H1 (cell line): Measurements from ENCODE around the gene CYTH1. TPM values are rescaled to one million over a fixed set of nuclear protein-coding genes. Genes with fewer than 3 reads are reported as not detected.

Experiments
- CTCF ChIA-PET: fragments of 300-600 bp; sonication (Branson Sonifier 250); formaldehyde crosslinking; loops from one replicate; lab custom pipeline; 2021; ENCODE audit not compliant: partially characterized antibody; lab: Charles Lee
- POLR2A ChIA-PET: fragments of 300-600 bp; sonication (Branson Sonifier 250); formaldehyde crosslinking; loops from one replicate; lab custom pipeline; 2021; ENCODE audit warnings: inconsistent platforms; ENCODE audit not compliant: partially characterized antibody; lab: Charles Lee
- DNase-seq, 2 experiments: peaks; one replicate each; pipeline versions ENCODE4 v3.0.0 to v3.0.0-alpha.2; 2010 to 2022; ENCODE audit warnings: low spot score in 2 of 2, low read depth in 1 of 2, mixed read lengths in 1 of 2
- FAIRE-seq: peaks from 2 replicates; lab custom pipeline; 2011; peaks lifted over from hg19 to GRCh38; lab: Jason Lieb, UNC
- H2AFZ ChIP-seq: 2 replicates; pipeline ENCODE4 v1.8.1; 2012; ENCODE audit warnings: low read length, inconsistent platforms
- H2AK5ac ChIP-seq: 2 replicates; pipeline ENCODE4 v1.6.1; 2013; ENCODE audit warnings: low read depth, low read length
- H2BK120ac ChIP-seq: replicated peaks from 2 replicates; pipeline ENCODE3; 2013; ENCODE audit warnings: low read depth, low read length, inconsistent platforms
- H2BK12ac ChIP-seq: 2 replicates; pipeline ENCODE4 v1.6.1; 2013; ENCODE audit warnings: low read depth, low read length
- H2BK15ac ChIP-seq: 2 replicates; pipeline ENCODE4 v1.6.1; 2013; ENCODE audit warnings: low read length
- H2BK20ac ChIP-seq: 2 replicates; pipeline ENCODE4 v1.6.1; 2013; ENCODE audit warnings: low read length
- H2BK5ac ChIP-seq: 2 replicates; pipeline ENCODE4 v1.6.1; 2013; ENCODE audit warnings: low read depth, low read length
- H3K14ac ChIP-seq: 2 replicates; pipeline ENCODE4 v1.6.1; 2013; ENCODE audit warnings: inconsistent platforms; ENCODE audit not compliant: insufficient read length
- H3K18ac ChIP-seq: 2 replicates; pipeline ENCODE4 v1.6.1; 2013; ENCODE audit warnings: low read length; ENCODE audit errors: extremely low read depth
- H3K23ac ChIP-seq: 2 replicates; pipeline ENCODE4 v1.6.1; 2013; ENCODE audit warnings: inconsistent platforms; ENCODE audit not compliant: insufficient read length
- H3K23me2 ChIP-seq: 2 replicates; pipeline ENCODE4 v1.6.1; 2013; ENCODE audit warnings: low read depth, low read length
- H3K27ac ChIP-seq: 2 replicates; pipeline ENCODE4 v1.6.1; 2011; ENCODE audit warnings: low read depth, low read length, inconsistent platforms
- H3K27me3 ChIP-seq, 4 experiments: replicated peaks in 1 of 4; 1 replicate in 1 of 4; 2 replicates in 3 of 4; pipeline versions ENCODE4 v1.6.1 to v1.8.1; 2011 to 2013; ENCODE audit warnings: low read length in 3 of 4, mild to moderate bottlenecking in 3 of 4, inconsistent platforms in 2 of 4, mixed read lengths in 2 of 4, moderate library complexity in 1 of 4; ENCODE audit not compliant: control insufficient read depth in 3 of 4, insufficient read depth in 3 of 4; ENCODE audit errors: extremely low read depth in 1 of 4
- H3K36me3 ChIP-seq, 4 experiments: 2 replicates each; pipeline versions ENCODE4 v1.6.1 to v1.8.1; 2011 to 2013; ENCODE audit warnings: mild to moderate bottlenecking in 4 of 4, low read length in 3 of 4, moderate library complexity in 2 of 4, control low read depth in 1 of 4, inconsistent platforms in 1 of 4; ENCODE audit not compliant: insufficient read depth in 4 of 4, control insufficient read depth in 2 of 4
- H3K4ac ChIP-seq: replicated peaks from 2 replicates; pipeline ENCODE3; 2013; ENCODE audit warnings: low read length, low read depth, mixed read lengths, inconsistent platforms; ENCODE audit not compliant: insufficient read length
- H3K4me1 ChIP-seq, 4 experiments: replicated peaks in 1 of 4; 1 replicate in 1 of 4; 2 replicates in 3 of 4; pipeline versions ENCODE4 v1.6.1 to v1.8.1; 2011 to 2013; ENCODE audit warnings: low read length in 3 of 4, inconsistent platforms in 2 of 4, mixed read lengths in 1 of 4; ENCODE audit not compliant: insufficient read depth in 4 of 4, control insufficient read depth in 3 of 4
- H3K4me2 ChIP-seq, 2 experiments: 2 replicates each; pipeline versions ENCODE4 v1.6.1 to v1.8.1; 2011 to 2013; ENCODE audit warnings: low read depth in 2 of 2, low read length in 2 of 2, control low read depth in 1 of 2, inconsistent platforms in 1 of 2, mild to moderate bottlenecking in 1 of 2; ENCODE audit not compliant: insufficient read depth in 1 of 2
- H3K4me3 ChIP-seq, 4 experiments: fragments of 200-600, 300-600 bp in 1 of 4; sonication (generic), shearing (Covaris generic), sonication (Bioruptor Twin) in 1 of 4; 2 replicates each; pipeline versions ENCODE4 v1.5.1 to v1.8.1; 2011 to 2016; ENCODE audit warnings: low read length in 4 of 4, low read depth in 3 of 4, control low read depth in 2 of 4, inconsistent platforms in 2 of 4, mild to moderate bottlenecking in 2 of 4, mixed read lengths in 1 of 4, moderate library complexity in 1 of 4; ENCODE audit not compliant: insufficient read depth in 2 of 4; ENCODE audit errors: extremely low read depth in 1 of 4
- H3K56ac ChIP-seq: replicated peaks from 2 replicates; pipeline ENCODE3; 2013; ENCODE audit warnings: low read depth, mild to moderate bottlenecking, mixed read lengths, low read length, inconsistent platforms; ENCODE audit not compliant: insufficient read length
- H3K79me1 ChIP-seq: 2 replicates; pipeline ENCODE4 v1.6.1; 2013; ENCODE audit warnings: low read depth, low read length, control low read depth
- H3K79me2 ChIP-seq, 2 experiments: 2 replicates each; pipeline versions ENCODE4 v1.6.1 to v1.8.1; 2012 to 2013; ENCODE audit warnings: low read length in 2 of 2, mild to moderate bottlenecking in 2 of 2, inconsistent platforms in 1 of 2; ENCODE audit not compliant: insufficient read depth in 2 of 2, control insufficient read depth in 1 of 2
- H3K9ac ChIP-seq, 4 experiments: replicated peaks in 1 of 4; 1 replicate in 1 of 4; 2 replicates in 3 of 4; pipeline versions ENCODE4 v1.6.1 to v1.8.1; 2011 to 2013; ENCODE audit warnings: low read depth in 3 of 4, low read length in 3 of 4, control low read depth in 2 of 4, mild to moderate bottlenecking in 2 of 4, moderate library complexity in 2 of 4, inconsistent platforms in 1 of 4; ENCODE audit errors: extremely low read depth in 1 of 4
- H3K9me3 ChIP-seq, 2 experiments: 2 replicates each; pipeline versions ENCODE4 v1.6.1 to v1.8.1; 2012 to 2013; ENCODE audit warnings: mild to moderate bottlenecking in 2 of 2, moderate library complexity in 2 of 2, control low read depth in 1 of 2, inconsistent platforms in 1 of 2, low read depth in 1 of 2, low read length in 1 of 2, mixed read lengths in 1 of 2; ENCODE audit not compliant: insufficient read depth in 2 of 2
- H4K20me1 ChIP-seq, 2 experiments: replicated peaks in 1 of 2; 2 replicates each; pipeline versions ENCODE3 to v1.8.1; 2011 to 2013; ENCODE audit warnings: inconsistent platforms in 2 of 2, low read length in 2 of 2, mild to moderate bottlenecking in 1 of 2; ENCODE audit not compliant: insufficient read depth in 2 of 2, control insufficient read depth in 1 of 2
- H4K5ac ChIP-seq: 2 replicates; pipeline ENCODE4 v1.6.1; 2013; ENCODE audit warnings: low read length, low read depth, mixed read lengths, inconsistent platforms; ENCODE audit not compliant: insufficient read length
- H4K8ac ChIP-seq: 2 replicates; pipeline ENCODE4 v1.8.0; 2013; ENCODE audit warnings: mild to moderate bottlenecking, moderate library complexity, low read length, inconsistent platforms; ENCODE audit not compliant: insufficient read depth; ENCODE audit errors: extremely low read depth
- H4K91ac ChIP-seq: replicated peaks from 2 replicates; pipeline ENCODE3; 2013; ENCODE audit warnings: low read length, mixed read lengths, inconsistent platforms; ENCODE audit not compliant: insufficient read length
- RAD21 ChIP-seq, 2 experiments: IDR thresholded peaks in 1 of 2; conservative IDR thresholded peaks in 1 of 2; 2 replicates each; pipeline ENCODE4 v1.6.1; 2011; ENCODE audit warnings: low read depth in 2 of 2, low read length in 2 of 2, improper control_type of control experiment in 1 of 2, inconsistent platforms in 1 of 2, mild to moderate bottlenecking in 1 of 2, moderate library complexity in 1 of 2
- YY1 ChIP-seq: IDR thresholded peaks from 2 replicates; pipeline ENCODE4 v1.6.1; 2011; ENCODE audit warnings: low read depth, mild to moderate bottlenecking, low read length
- WGBS, 2 experiments: shearing (Covaris generic) in 1 of 2; methylation state at CpG; one replicate each; pipeline versions ENCODE4 v1.1.6 to v1.1.7; 2013 to 2015; ENCODE audit warnings: low lambda C conversion rate in 2 of 2, mixed read lengths in 2 of 2, inconsistent platforms in 1 of 2, low coverage in 1 of 2, missing lambda C conversion rate in 1 of 2; ENCODE audit not compliant: insufficient replicate concordance in 2 of 2, insufficient coverage in 1 of 2, insufficient read length in 1 of 2; ENCODE audit errors: extremely low coverage in 1 of 2, missing lambda C conversion rate in 1 of 2; 5-methylcytosine and 5-hydroxymethylcytosine counted together
- polyA plus RNA-seq, 7 experiments: library from polyadenylated mRNA; depleted of rRNA in 3 of 7; stranded (reverse) in 5 of 7; unstranded in 2 of 7; fragments of >200 nt in 5 of 7; fragments of 200-250 nt in 2 of 7; gene quantifications; 1 replicate in 5 of 7; 2 replicates in 1 of 7; 4 replicates in 1 of 7; pipeline versions ENCODE4 v1.2.1 to v1.2.3, GENCODE V29; 2011 to 2013; ENCODE audit warnings: missing spikeins in 2 of 7, mixed read lengths in 2 of 7
- total RNA-seq: library from RNA; stranded (reverse); fragmentation: NEBNext Ultra II Directional; extraction: Animal tissue kit (Norgen Biotek cat#: 25700); gene quantifications from 2 replicates; pipeline ENCODE4 v1.2.1, GENCODE V29; 2021
- TF ChIP-seq, protein P1 (sequence below), 3 experiments: IDR thresholded peaks; 1 replicate in 2 of 3; 2 replicates in 1 of 3; pipeline versions ENCODE4 v1.5.1 to v1.6.1; 2011; ENCODE audit warnings: low read length in 3 of 3, mild to moderate bottlenecking in 3 of 3, inconsistent platforms in 2 of 3, low read depth in 1 of 3, moderate library complexity in 1 of 3; ENCODE audit not compliant: insufficient read depth in 1 of 3; ENCODE audit errors: control extremely low read depth in 1 of 3
- TF ChIP-seq, protein P2 (sequence below): IDR thresholded peaks from 2 replicates; pipeline ENCODE4 v1.6.1; 2012; ENCODE audit warnings: inconsistent platforms

The CYTH1 gene
- total and polyA plus RNA-seq, 2 of the 8 experiments (the other 6 are each of a cell fraction or from before 2014, with no cell fraction given): 12.8 to 14.8 TPM

DNA sequence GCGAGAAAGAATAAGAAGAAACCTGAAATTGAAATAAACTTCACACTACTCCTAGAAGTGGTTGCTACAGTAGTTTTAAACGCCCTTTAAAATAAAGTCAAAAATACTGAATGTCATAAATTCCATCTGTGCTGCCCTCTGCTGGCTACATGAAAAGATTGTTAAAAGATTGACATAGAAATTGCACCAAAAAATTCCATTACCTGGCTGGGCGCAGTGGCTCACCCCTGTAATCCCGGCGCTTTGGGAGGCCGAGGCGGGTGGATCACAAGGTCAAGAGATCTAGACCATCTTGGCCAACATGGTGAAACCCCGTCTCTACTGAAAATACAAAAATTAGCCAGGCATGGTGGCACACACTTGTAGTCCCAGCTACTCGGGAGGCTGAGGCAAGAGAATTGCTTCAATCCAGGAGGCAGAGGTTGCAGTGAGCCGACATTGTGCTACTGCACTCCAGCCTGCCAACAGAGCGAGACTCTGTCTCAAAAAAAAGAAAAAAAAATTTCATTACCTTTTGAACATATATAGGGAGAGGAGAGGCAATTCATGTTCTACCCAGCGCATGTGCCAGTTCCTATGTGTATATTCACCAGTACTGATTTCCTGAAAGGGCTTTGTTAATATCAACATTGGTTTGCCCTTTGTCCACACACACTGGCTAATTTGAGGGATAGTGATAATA lies 36.5 kb downstream of the CYTH1 start:
- ChIA-PET CTCF (interaction anchor here (0.7 to 1.6 kb wide), 12 partner anchors 12 to 246 kb away, joined by 3 to 4 read pairs (median 3); no protein-coding TSS in a partner anchor), POLR2A (interaction anchor here (2.0 kb wide), 1 partner anchor 9 kb away, joined by 6 read pairs; no protein-coding TSS in a partner anchor)
- FAIRE-seq: no peak
- Histone ChIP-seq H3K18ac (no peak overlapping the region), H3K79me1 (no peaks in the 10 kb centered on the region; the same call in 1 of the 2 replicates), H3K79me2 (0 out of 4 replicates have a peak, but pooled peaks cover 0 to 4% of the 10 kb centered on the region in 2 experiments), H3K23me2 (no peaks in the 10 kb centered on the region), H3K27me3 (no peaks in the 10 kb centered on the region), H3K27ac (no peak overlapping the region), H3K36me3 (no peaks in the 10 kb centered on the region), H2BK12ac (no peak overlapping the region), H2BK120ac (no peak overlapping the region), H2AFZ (no peak overlapping the region), H3K23ac (no peak overlapping the region), H2BK15ac (no peak overlapping the region), H3K4me3 (no peak overlapping the region), H3K4me1 (peaks cover 0 to 8% (median 0%) of the 10 kb centered on the region in 4 experiments; a peak in 1 of 7 replicates), H3K56ac (no peak overlapping the region), H3K9ac (no peak overlapping the region), H4K8ac (no peak overlapping the region), H3K14ac (no peak overlapping the region), H3K4me2 (no peak overlapping the region; a peak in 1 of 4 replicates), H4K5ac (no peak overlapping the region), H2BK5ac (no peak overlapping the region), H2BK20ac (no peak overlapping the region), H3K9me3 (no peaks in the 10 kb centered on the region), H3K4ac (no peak overlapping the region), H4K20me1 (peaks cover 3 to 6% of the 10 kb centered on the region in 2 experiments), H4K91ac (no peak overlapping the region), H2AK5ac (no peak overlapping the region)
- 81% methylated on average over 12 of the region's 12 CpGs; no CpG with 5 or more reads in 1 of the 2 experiments for WGBS, 2 experiments
- no peak for DNase-seq
- TF ChIP-seq, protein P1, sequence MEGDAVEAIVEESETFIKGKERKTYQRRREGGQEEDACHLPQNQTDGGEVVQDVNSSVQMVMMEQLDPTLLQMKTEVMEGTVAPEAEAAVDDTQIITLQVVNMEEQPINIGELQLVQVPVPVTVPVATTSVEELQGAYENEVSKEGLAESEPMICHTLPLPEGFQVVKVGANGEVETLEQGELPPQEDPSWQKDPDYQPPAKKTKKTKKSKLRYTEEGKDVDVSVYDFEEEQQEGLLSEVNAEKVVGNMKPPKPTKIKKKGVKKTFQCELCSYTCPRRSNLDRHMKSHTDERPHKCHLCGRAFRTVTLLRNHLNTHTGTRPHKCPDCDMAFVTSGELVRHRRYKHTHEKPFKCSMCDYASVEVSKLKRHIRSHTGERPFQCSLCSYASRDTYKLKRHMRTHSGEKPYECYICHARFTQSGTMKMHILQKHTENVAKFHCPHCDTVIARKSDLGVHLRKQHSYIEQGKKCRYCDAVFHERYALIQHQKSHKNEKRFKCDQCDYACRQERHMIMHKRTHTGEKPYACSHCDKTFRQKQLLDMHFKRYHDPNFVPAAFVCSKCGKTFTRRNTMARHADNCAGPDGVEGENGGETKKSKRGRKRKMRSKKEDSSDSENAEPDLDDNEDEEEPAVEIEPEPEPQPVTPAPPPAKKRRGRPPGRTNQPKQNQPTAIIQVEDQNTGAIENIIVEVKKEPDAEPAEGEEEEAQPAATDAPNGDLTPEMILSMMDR (IDR thresholded peaks at IDR 0.05; ENCODE audit: control extremely low read depth in 1 of 3, insufficient read depth in 1 of 3, low read depth in 1 of 3, low read length in 3 of 3): peak in 2 of 3 experiments; percentile 22 to 43; a peak in 2 of 4 replicates
- TF ChIP-seq YY1: no peak
- TF ChIP-seq, protein P2, sequence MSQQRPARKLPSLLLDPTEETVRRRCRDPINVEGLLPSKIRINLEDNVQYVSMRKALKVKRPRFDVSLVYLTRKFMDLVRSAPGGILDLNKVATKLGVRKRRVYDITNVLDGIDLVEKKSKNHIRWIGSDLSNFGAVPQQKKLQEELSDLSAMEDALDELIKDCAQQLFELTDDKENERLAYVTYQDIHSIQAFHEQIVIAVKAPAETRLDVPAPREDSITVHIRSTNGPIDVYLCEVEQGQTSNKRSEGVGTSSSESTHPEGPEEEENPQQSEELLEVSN: no peak
- peak in 1 of 2 experiments; percentile 38; a peak in 2 of 4 replicates for TF ChIP-seq RAD21 (IDR thresholded peaks at IDR 0.05 in 1 of 2, conservative IDR thresholded peaks at IDR 0.05 in 1 of 2; ENCODE audit: low read depth in 2 of 2, low read length in 2 of 2)
